K562 (cell line): Measurements from ENCODE around the gene KLK14. TPM values are rescaled to one million over a fixed set of nuclear protein-coding genes. Genes with fewer than 3 reads are reported as not detected.

Experiments
- ATAC-seq: fragments of 200-7000 bp; cut with Tn5 transposase; 3 replicates; pipeline ENCODE4 v1.9.1; 2020; ENCODE audit warnings: moderate library complexity
- BruUV-seq: library from RNA; stranded (reverse); fragments of 400-500 nt; replicated peaks from 2 replicates; lab custom pipeline; 2021; lab: Mats Ljungman, UMichigan
- CTCF ChIA-PET: fragments of 300-600 bp; formaldehyde crosslinking; extraction: SDS; loops from one replicate; lab custom pipeline; 2021; ENCODE audit warnings: low intra/inter-chr PET ratio; lab: Yijun Ruan, JAX
- POLR2A ChIA-PET: fragments of 300-600, 350-650 bp; sonication (Branson Sonifier 250); formaldehyde crosslinking; extraction: SDS; loops from one replicate; lab custom pipeline; 2021; ENCODE audit warnings: antibody characterized with exemption, inconsistent platforms; lab: Yijun Ruan, JAX
- DNase-seq, 4 experiments: peaks; one replicate each; pipeline versions ENCODE4 v3.0.0 to v3.0.0-alpha.2; 2011 to 2018; ENCODE audit warnings: low spot score in 3 of 4, mixed read lengths in 3 of 4; ENCODE audit errors: extremely low read depth in 1 of 4
- FAIRE-seq: peaks from 2 replicates; lab custom pipeline; 2011; peaks lifted over from hg19 to GRCh38; lab: Jason Lieb, UNC
- H2AFZ ChIP-seq: 2 replicates; pipeline ENCODE4 v1.6.0; 2011; ENCODE audit warnings: low read depth, low read length, control low read depth, inconsistent platforms
- H3K27ac ChIP-seq: fragments of 200-600 bp; 3 replicates; pipeline ENCODE4 v1.8.0; 2011; ENCODE audit warnings: low read depth, mild to moderate bottlenecking, control low read depth, inconsistent platforms, low read length, moderate library complexity, mixed read lengths; ENCODE audit errors: extremely low read depth
- H3K27me3 ChIP-seq, 2 experiments: fragments of 300-600 bp in 1 of 2; 2 replicates in 1 of 2; 3 replicates in 1 of 2; pipeline versions ENCODE4 v1.6.0 to v1.8.0; 2011; ENCODE audit warnings: inconsistent platforms in 2 of 2, low read length in 2 of 2, mild to moderate bottlenecking in 1 of 2, mixed read lengths in 1 of 2, moderate library complexity in 1 of 2; ENCODE audit not compliant: control insufficient read depth in 2 of 2, insufficient read depth in 2 of 2
- H3K36me3 ChIP-seq: fragments of 300-600 bp; 3 replicates; pipeline ENCODE4 v1.8.0; 2011; ENCODE audit warnings: mild to moderate bottlenecking, low read length, inconsistent platforms; ENCODE audit not compliant: control insufficient read depth, insufficient read depth
- H3K4me1 ChIP-seq, 2 experiments: fragments of 200-600 bp in 1 of 2; replicated peaks in 1 of 2; 2 replicates in 1 of 2; 3 replicates in 1 of 2; pipeline versions ENCODE4 v1.5.1 to v1.8.0; 2011; ENCODE audit warnings: inconsistent platforms in 2 of 2, low read length in 2 of 2, mild to moderate bottlenecking in 1 of 2, mixed read lengths in 1 of 2, moderate library complexity in 1 of 2; ENCODE audit not compliant: control insufficient read depth in 2 of 2, insufficient read depth in 2 of 2
- H3K4me2 ChIP-seq: 2 replicates; pipeline ENCODE4 v1.6.1; 2011; ENCODE audit warnings: low read length, control low read depth, inconsistent platforms, mixed read lengths; ENCODE audit not compliant: insufficient read depth
- H3K4me3 ChIP-seq: fragments of 200-600 bp; sonication (generic), shearing (Covaris generic); 2 replicates; pipeline ENCODE4 v1.5.1; 2016; ENCODE audit warnings: control low read depth, inconsistent platforms
- H3K79me2 ChIP-seq: fragments of 200-600 bp; 3 replicates; pipeline ENCODE4 v1.8.0; 2011; ENCODE audit warnings: low read length, inconsistent platforms; ENCODE audit not compliant: control insufficient read depth, insufficient read depth
- H3K9ac ChIP-seq, 2 experiments: 2 replicates each; pipeline versions ENCODE4 v1.6.0 to v1.6.1; 2011; ENCODE audit warnings: low read depth in 2 of 2, low read length in 2 of 2, control low read depth in 1 of 2, inconsistent platforms in 1 of 2, mild to moderate bottlenecking in 1 of 2, mixed read lengths in 1 of 2; ENCODE audit not compliant: insufficient read depth in 1 of 2
- H3K9me1 ChIP-seq: one replicate; pipeline ENCODE4 v1.6.0; 2011; ENCODE audit warnings: inconsistent platforms, mild to moderate bottlenecking, low read length, moderate library complexity; ENCODE audit not compliant: control insufficient read depth, insufficient read depth
- H3K9me3 ChIP-seq: replicated peaks from 2 replicates; pipeline ENCODE4 v1.5.1; 2011; ENCODE audit warnings: low read depth, low read length, inconsistent platforms; ENCODE audit not compliant: control insufficient read depth, insufficient read depth
- H4K20me1 ChIP-seq: replicated peaks from 2 replicates; pipeline ENCODE4 v1.6.1; 2011; ENCODE audit warnings: low read length, inconsistent platforms, mixed read lengths; ENCODE audit not compliant: control insufficient read depth, insufficient read depth
- CBX1 ChIP-seq: sonication (generic); IDR thresholded peaks from 2 replicates; pipeline ENCODE4 v1.6.1; 2016; ENCODE audit warnings: antibody characterized with exemption, low read depth, mild to moderate bottlenecking
- GATA2 ChIP-seq: sonication (generic); formaldehyde crosslinking; IDR thresholded peaks from 2 replicates; pipeline ENCODE4 v1.4.0; 2020; ENCODE audit warnings: mild to moderate bottlenecking, missing genetic modification reagents
- HDAC1 ChIP-seq, 2 experiments: fragments of 450-650 bp; IDR thresholded peaks; 2 replicates each; pipeline ENCODE4 v1.6.1; 2016 to 2017; ENCODE audit warnings: inconsistent platforms in 1 of 2, mild to moderate bottlenecking in 1 of 2, moderate library complexity in 1 of 2
- HNRNPL ChIP-seq: fragments of 200-400 bp; formaldehyde crosslinking; IDR thresholded peaks from 2 replicates; pipeline ENCODE4 v1.6.1; 2017; ENCODE audit warnings: low read depth, mild to moderate bottlenecking, low read length
- JUNB ChIP-seq: fragments of 450-650 bp; formaldehyde crosslinking; conservative IDR thresholded peaks from 2 replicates; pipeline ENCODE4 v1.4.0; 2020; ENCODE audit warnings: mild to moderate bottlenecking
- NFATC3 ChIP-seq: fragments of 450-650 bp; IDR thresholded peaks from 2 replicates; pipeline ENCODE4 v1.6.1; 2017; ENCODE audit warnings: mild to moderate bottlenecking
- NR1H2 ChIP-seq: sonication (generic); formaldehyde crosslinking; IDR thresholded peaks from 2 replicates; pipeline ENCODE4 v1.4.0; 2020; ENCODE audit warnings: mild to moderate bottlenecking, missing genetic modification reagents
- SRSF9 ChIP-seq: fragments of 200-400 bp; formaldehyde crosslinking; IDR thresholded peaks from 2 replicates; pipeline ENCODE4 v1.6.1; 2017; ENCODE audit warnings: low read depth, low read length, borderline replicate concordance
- ZNF140 ChIP-seq: fragments of 250-450 bp; sonication (Bioruptor Pico); IDR thresholded peaks from 2 replicates; pipeline ENCODE4 v1.8.0; 2021; ENCODE audit warnings: moderate library complexity, mild to moderate bottlenecking, inconsistent platforms
- WGBS: fragments of 100-300 bp; shearing (Covaris generic); methylation state at CpG from one replicate; pipeline ENCODE4 v1.1.6; 2016; ENCODE audit warnings: low coverage, mixed read lengths; ENCODE audit not compliant: insufficient coverage; ENCODE audit errors: missing lambda C conversion rate; 5-methylcytosine and 5-hydroxymethylcytosine counted together
- in situ Hi-C: fragments of 300-500 bp; cut with MboI; formaldehyde crosslinking; loops from 4 replicates; pipeline ENCODE4 v1.15.0; 2018; ENCODE audit warnings: inconsistent platforms, mixed read lengths
- intact Hi-C: fragments of 100-400 bp; cut with micrococcal nuclease; formaldehyde crosslinking; loops from 2 replicates; pipeline ENCODE4 v1.14.2; 2022
- polyA plus RNA-seq, 8 experiments: library from polyadenylated mRNA; depleted of rRNA in 4 of 8; stranded (reverse) in 5 of 8; unstranded in 3 of 8; fragments of >200 nt; fragmentation: Nextera tagmentation in 2 of 8; fragmentation: Illumina TruSeq in 1 of 8; extraction: Ambion mirVana in 2 of 8; extraction: Trizol in 1 of 8; gene quantifications; 2 replicates each; pipeline versions ENCODE4 v1.2.1 to v1.2.3, GENCODE V29; 2011 to 2014; ENCODE audit warnings: inconsistent platforms in 1 of 8, missing spikeins in 1 of 8
- total RNA-seq, 7 experiments: library from RNA; depleted of rRNA in 6 of 7; stranded (reverse); fragments of >200 nt in 6 of 7; fragmentation: Illumina TruSeq in 2 of 7; extraction: Trizol in 2 of 7; gene quantifications; 2 replicates each; pipeline versions ENCODE4 v1.2.1 to v1.2.3, GENCODE V29; 2011 to 2021; ENCODE audit warnings: low replicate concordance in 1 of 7
- TF ChIP-seq, protein P1 (sequence below), 2 experiments: fragments of 450-650 bp in 1 of 2; sonication (generic) in 1 of 2; formaldehyde crosslinking in 1 of 2; IDR thresholded peaks; 2 replicates each; pipeline versions ENCODE4 v1.7.1 to v1.9.0; 2016 to 2022; ENCODE audit warnings: inconsistent platforms in 1 of 2, mild to moderate bottlenecking in 1 of 2, missing genetic modification reagents in 1 of 2

The KLK14 gene
- total and polyA plus RNA-seq, 9 of the 15 experiments (the other 6 are each of a cell fraction or from before 2014, with no cell fraction given), result not detected

DNA sequence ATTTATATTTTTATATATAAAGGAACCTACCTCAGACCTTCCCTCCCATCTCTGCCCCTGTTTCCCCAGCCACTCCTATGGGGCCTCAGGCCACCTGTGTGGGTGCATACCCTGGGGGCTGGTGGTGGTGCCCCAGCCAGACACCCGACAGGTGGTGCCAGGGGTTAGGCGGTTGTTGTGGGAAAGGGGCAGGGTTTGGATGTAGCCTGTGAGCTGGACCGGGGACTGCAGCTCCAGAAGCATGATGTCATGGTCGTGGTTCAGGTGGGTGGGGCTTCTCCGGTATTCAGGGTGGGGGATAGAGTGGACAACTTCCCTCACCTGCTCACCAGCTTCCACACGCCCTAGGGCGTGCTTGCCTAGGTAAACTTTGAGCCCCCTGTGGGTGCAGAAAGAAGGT, 23.0 kb downstream of the KLK14 start:
- WGBS, result 4% methylated on average over 7 of the region's 7 CpGs
- Histone ChIP-seq H3K9me3 (no peaks in the 10 kb centered on the region), H3K36me3 (no peaks in the 10 kb centered on the region), H3K79me2 (no peaks in the 10 kb centered on the region), H3K27me3 (peaks cover 0 to 2% of the 10 kb centered on the region in 2 experiments; a peak in 1 of 5 replicates), H3K4me2 (no peak overlapping the region), H3K9me1 (no peaks in the 10 kb centered on the region), H4K20me1 (no peaks in the 10 kb centered on the region), H3K4me3 (no peak overlapping the region), H3K27ac (no peak overlapping the region), H3K4me1 (peaks cover 3 to 4% of the 10 kb centered on the region in 2 experiments; a peak in 4 of 5 replicates), H2AFZ (no peak overlapping the region), H3K9ac (peak overlapping the region in 1 of 2 experiments; percentile 27; a peak in 1 of 4 replicates)
- DNase-seq (peak in 2 of 4 experiments; percentile 25 to 37), FAIRE-seq (no peak), ATAC-seq (no peak)
- CTCF ChIA-PET, result no interaction called here
- BruUV-seq, result no TSS peak
- intact Hi-C loops, result no loop called here
- TF ChIP-seq GATA2 (CRISPR knock-in tag), result no peak
- TF ChIP-seq HDAC1 (IDR thresholded peaks at IDR 0.05), result no peak
- no peak for TF ChIP-seq JUNB (CRISPR knock-in tag)
- no peak for TF ChIP-seq HNRNPL
- no peak for TF ChIP-seq NR1H2
- TF ChIP-seq, protein P1, sequence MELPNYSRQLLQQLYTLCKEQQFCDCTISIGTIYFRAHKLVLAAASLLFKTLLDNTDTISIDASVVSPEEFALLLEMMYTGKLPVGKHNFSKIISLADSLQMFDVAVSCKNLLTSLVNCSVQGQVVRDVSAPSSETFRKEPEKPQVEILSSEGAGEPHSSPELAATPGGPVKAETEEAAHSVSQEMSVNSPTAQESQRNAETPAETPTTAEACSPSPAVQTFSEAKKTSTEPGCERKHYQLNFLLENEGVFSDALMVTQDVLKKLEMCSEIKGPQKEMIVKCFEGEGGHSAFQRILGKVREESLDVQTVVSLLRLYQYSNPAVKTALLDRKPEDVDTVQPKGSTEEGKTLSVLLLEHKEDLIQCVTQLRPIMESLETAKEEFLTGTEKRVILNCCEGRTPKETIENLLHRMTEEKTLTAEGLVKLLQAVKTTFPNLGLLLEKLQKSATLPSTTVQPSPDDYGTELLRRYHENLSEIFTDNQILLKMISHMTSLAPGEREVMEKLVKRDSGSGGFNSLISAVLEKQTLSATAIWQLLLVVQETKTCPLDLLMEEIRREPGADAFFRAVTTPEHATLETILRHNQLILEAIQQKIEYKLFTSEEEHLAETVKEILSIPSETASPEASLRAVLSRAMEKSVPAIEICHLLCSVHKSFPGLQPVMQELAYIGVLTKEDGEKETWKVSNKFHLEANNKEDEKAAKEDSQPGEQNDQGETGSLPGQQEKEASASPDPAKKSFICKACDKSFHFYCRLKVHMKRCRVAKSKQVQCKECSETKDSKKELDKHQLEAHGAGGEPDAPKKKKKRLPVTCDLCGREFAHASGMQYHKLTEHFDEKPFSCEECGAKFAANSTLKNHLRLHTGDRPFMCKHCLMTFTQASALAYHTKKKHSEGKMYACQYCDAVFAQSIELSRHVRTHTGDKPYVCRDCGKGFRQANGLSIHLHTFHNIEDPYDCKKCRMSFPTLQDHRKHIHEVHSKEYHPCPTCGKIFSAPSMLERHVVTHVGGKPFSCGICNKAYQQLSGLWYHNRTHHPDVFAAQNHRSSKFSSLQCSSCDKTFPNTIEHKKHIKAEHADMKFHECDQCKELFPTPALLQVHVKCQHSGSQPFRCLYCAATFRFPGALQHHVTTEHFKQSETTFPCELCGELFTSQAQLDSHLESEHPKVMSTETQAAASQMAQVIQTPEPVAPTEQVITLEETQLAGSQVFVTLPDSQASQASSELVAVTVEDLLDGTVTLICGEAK (IDR thresholded peaks at IDR 0.05), result no peak
- TF ChIP-seq, protein P1 (CRISPR knock-in tag; IDR thresholded peaks at IDR 0.05), result no peak
- no peak for TF ChIP-seq SRSF9
- no peak for TF ChIP-seq NFATC3
- TF ChIP-seq CBX1, result no peak
- no peak for TF ChIP-seq ZNF140 (CRISPR knock-in tag)
- POLR2A ChIA-PET, result no interaction called here
- in situ Hi-C loops, result no loop called here
